ENCODE measurements around the gene KIFC3. TPM values are rescaled to one million over a fixed set of nuclear protein-coding genes. Genes with fewer than 3 reads are reported as not detected.

Gene KIFC3
- total and polyA plus RNA-seq, 7 donors, result 2.5 to 31.2 (median 10.0) TPM

DNA sequence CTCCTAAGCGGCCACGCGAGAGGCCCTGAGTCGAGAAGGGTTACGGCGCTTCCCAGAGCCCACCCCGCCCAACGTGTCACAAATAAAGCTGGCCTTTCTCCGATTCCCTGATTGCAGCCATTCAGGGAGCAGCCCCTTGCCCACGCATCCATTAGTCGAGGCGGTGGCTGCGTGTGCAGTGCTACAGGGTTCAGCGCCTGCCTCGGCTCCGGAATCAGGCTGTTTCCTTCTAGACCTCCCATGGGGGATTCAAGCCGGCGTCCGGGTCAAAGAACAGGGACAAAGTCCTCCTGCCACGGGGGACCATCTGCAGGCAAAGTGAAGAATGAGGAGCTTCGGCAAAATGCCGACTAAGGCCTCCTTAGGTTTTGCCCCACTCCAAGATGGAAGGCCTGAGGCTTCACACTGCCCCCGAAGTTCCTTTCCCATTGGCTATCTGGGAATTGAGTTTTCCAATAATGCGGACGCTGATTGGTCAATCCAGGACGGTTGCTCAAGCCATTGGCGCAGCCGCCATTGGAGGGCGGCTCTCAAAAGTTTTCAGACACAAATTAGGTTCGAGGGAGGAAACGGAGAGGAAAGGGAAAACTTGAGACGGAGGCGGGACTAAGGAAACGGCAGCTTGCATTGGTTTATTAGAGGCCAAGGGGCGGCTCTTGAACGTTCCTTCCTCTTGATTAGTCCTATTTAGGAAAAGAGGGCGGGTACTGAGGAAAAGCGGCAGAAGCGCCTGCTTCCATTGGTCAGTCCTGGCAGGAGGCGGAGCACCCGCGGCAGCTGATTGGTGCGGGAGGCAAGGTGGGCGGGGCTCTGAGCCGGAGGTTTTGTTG is 67.2 kb downstream of the KIFC3 start:
- DNase-seq, result peak; percentile 99
- 0% methylated on average over 45 of the region's 45 CpGs for WGBS, 2 donors
- Histone ChIP-seq H3K36me3 (peaks cover 0 to 4% (median 0%) of the 10 kb centered on the region in 4 donors), H3K27me3 (no peaks in the 10 kb centered on the region), H3K9me3 (no peaks in the 10 kb centered on the region), H3K27ac (peak overlapping the region; percentile 88 to 93 (median 90)), H3K4me1 (peaks cover 0 to 23% (median 18%) of the 10 kb centered on the region in 4 donors), H3K4me3 (peak overlapping the region; percentile 83 to 97 (median 93))
- TF ChIP-seq POLR2AphosphoS5 (IDR thresholded peaks at IDR 0.05) (peak; percentile 65 to 86 (median 74)), POLR2A (IDR thresholded peaks at IDR 0.05) (peak; percentile 32 to 44), EP300 (IDR thresholded peaks at IDR 0.05) (no peak)
- TF ChIP-seq, protein P1, sequence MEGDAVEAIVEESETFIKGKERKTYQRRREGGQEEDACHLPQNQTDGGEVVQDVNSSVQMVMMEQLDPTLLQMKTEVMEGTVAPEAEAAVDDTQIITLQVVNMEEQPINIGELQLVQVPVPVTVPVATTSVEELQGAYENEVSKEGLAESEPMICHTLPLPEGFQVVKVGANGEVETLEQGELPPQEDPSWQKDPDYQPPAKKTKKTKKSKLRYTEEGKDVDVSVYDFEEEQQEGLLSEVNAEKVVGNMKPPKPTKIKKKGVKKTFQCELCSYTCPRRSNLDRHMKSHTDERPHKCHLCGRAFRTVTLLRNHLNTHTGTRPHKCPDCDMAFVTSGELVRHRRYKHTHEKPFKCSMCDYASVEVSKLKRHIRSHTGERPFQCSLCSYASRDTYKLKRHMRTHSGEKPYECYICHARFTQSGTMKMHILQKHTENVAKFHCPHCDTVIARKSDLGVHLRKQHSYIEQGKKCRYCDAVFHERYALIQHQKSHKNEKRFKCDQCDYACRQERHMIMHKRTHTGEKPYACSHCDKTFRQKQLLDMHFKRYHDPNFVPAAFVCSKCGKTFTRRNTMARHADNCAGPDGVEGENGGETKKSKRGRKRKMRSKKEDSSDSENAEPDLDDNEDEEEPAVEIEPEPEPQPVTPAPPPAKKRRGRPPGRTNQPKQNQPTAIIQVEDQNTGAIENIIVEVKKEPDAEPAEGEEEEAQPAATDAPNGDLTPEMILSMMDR (IDR thresholded peaks at IDR 0.05), result no peak
- intact Hi-C loops (cut with DNase I), result loop anchor here (2.0 to 10.0 kb wide), 6 partner anchors 67 to 947 kb away; partner anchors contain the start of genes CFAP20, CIAPIN1, COQ9 and KIFC3

DNA sequence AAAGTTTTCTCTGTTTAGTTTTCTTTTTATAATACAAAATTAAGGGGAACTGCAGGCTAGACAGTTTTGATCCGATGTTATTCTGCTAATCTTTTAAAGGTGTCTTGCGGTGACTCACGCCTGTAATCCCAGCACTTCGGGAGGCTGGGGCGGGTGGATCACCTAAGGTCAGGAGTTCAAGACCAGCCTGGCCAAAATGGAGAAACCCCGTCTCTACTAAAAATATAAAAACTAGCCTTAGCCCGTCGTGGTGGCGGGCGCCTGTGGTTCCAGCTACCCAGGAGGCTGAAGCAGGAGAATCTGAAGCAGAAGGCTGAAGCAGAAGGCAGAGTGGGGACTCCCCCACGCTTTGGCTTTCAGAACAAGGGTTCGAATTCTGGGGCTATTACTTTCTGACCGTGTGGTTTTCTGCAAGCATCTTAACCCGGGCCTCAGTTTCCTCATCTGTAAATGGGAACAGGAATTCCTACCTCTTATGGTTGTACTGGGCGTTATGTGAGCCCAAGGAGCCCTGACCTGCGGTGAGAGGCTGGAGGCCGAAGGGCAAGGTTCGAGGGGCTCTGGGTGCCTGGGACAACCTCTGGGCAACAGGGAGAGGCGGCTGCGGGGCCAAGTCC is 67.9 kb downstream of the KIFC3 start:
- Histone ChIP-seq H3K27me3 (no peaks in the 10 kb centered on the region), H3K4me3 (peak overlapping the region; percentile 69 to 97 (median 82)), H3K9me3 (no peaks in the 10 kb centered on the region), H3K36me3 (peaks cover 0 to 4% (median 0%) of the 10 kb centered on the region in 4 donors), H3K27ac (peak overlapping the region; percentile 88 to 93 (median 90)), H3K4me1 (peaks cover 0 to 23% (median 18%) of the 10 kb centered on the region in 4 donors)
- no peak for DNase-seq
- TF ChIP-seq EP300 (IDR thresholded peaks at IDR 0.05) (no peak), POLR2A (IDR thresholded peaks at IDR 0.05) (no peak), POLR2AphosphoS5 (IDR thresholded peaks at IDR 0.05) (no peak)
- TF ChIP-seq, protein P1 (IDR thresholded peaks at IDR 0.05), result no peak
- WGBS, 2 donors, result 41 to 53% methylated on average over 20 of the region's 20 CpGs
- intact Hi-C loops (cut with DNase I), result loop anchor here (2.0 to 10.0 kb wide), 5 partner anchors 266 to 948 kb away; partner anchors contain the start of genes CFAP20, CIAPIN1, COQ9 and SETD6

DNA sequence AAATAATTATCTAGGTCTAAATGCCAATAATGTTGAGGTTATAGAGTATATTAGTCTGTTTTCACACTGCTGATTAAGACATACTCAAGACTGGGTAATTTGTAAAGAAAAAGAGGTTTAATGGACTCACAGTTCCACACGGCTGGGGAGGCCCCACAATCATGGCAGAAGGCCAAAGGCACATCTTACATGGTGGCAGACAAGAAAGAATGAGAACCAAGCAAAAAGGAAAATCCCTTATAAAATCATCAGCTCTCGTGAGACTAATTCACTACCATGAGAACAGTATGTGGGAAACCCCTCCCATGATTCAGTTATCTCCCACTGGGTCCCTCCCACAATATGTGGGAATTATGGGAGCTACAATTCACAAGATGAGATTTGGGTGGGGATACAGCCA is 69.6 kb downstream of the KIFC3 start:
- DNase-seq, result no peak
- intact Hi-C loops (cut with DNase I), result loop anchor here (5.0 to 10.0 kb wide), 4 partner anchors 288 to 950 kb away; partner anchors contain the start of genes CFAP20, CIAPIN1, COQ9 and SETD6

DNA sequence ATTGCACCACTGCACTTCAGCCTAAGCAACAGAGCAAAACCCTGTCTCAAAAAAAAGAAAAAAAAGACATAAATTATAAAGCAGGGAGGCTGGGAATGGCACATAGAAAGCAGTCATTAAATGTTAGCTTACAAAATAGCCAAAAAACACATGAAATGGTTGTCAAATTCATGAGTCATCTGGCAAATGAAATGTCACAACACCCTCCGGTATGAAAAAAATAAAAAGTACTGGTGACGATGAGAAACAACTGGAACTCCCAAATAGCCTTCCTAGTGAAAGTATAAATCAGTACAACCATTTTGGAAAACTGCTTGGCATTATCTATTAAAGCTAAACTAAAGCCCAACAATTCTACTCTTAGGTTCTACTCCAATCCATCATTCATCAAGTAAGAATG is 70.3 kb downstream of the KIFC3 start:
- 70 to 74% methylated on average over 2 of the region's 2 CpGs for WGBS, 2 donors
- Histone ChIP-seq H3K4me3 (no peak overlapping the region), H3K4me1 (peaks cover 0 to 20% (median 15%) of the 10 kb centered on the region in 4 donors), H3K36me3 (no peaks in the 10 kb centered on the region), H3K27ac (no peak overlapping the region), H3K27me3 (no peaks in the 10 kb centered on the region), H3K9me3 (no peaks in the 10 kb centered on the region)
- no peak for DNase-seq
- intact Hi-C loops (cut with DNase I), result loop anchor here (5.0 to 10.0 kb wide), 4 partner anchors 287 to 950 kb away; partner anchors contain the start of genes CFAP20, CIAPIN1, COQ9 and SETD6
- TF ChIP-seq, protein P1 (IDR thresholded peaks at IDR 0.05), result no peak
- TF ChIP-seq POLR2AphosphoS5 (IDR thresholded peaks at IDR 0.05) (no peak), POLR2A (IDR thresholded peaks at IDR 0.05) (no peak), EP300 (IDR thresholded peaks at IDR 0.05) (no peak)

More for the DNA sequence above, 69.6 kb downstream of the KIFC3 start:
- no peaks in the 10 kb centered on the region for H3K27me3 ChIP-seq
- H3K36me3 ChIP-seq, result peaks cover 0 to 3% (median 0%) of the 10 kb centered on the region in 4 donors
- no peaks in the 10 kb centered on the region for H3K9me3 ChIP-seq
- 71 to 75% methylated on average over 2 of the region's 2 CpGs for WGBS, 2 donors
- H3K4me3 ChIP-seq, result no peak overlapping the region
- no peak overlapping the region for H3K27ac ChIP-seq
- TF ChIP-seq, protein P1 (IDR thresholded peaks at IDR 0.05), result no peak
- TF ChIP-seq EP300 (IDR thresholded peaks at IDR 0.05), result no peak
- no peak for TF ChIP-seq POLR2A (IDR thresholded peaks at IDR 0.05)
- peaks cover 0 to 23% (median 18%) of the 10 kb centered on the region in 4 donors for H3K4me1 ChIP-seq

All from sigmoid colon (tissue), 7 donors.